ENCODE measurements around the gene GPX1.

Gene GPX1

DNA sequence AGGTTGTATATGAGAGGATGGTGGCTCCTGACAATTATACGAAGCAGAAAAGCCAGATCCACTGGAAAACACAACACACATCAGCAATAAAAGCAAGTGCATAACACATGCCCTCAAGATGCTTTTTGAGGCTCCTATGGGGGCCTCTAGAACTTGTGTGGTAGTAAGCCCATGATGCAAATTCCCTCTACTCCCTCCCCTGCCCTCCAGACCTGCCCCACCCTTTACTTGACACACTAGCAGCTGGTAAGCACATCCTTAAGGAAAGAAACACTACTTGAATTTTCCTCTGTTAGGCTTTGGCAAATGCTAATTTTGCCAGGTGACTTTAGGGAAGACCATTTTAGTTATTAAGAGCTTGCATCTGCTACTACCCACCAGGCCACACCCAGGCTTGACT lies 47.5 kb downstream of the GPX1 start:
- no peak for DNase-seq
